HG03175 (cell line): ENCODE data around the gene CYP4F3.
"Not testable (repeated sequence)": the region's sequence is repeated elsewhere in the genome, so short reads cannot be mapped to it uniquely, and the experiment has no call there.

ENCODE experiments used
- ATAC-seq: cut with Tn5 transposase; IDR thresholded peaks from one replicate; pipeline ENCODE4 v1.9.1; 2021; ENCODE audit warnings: mild to moderate bottlenecking, moderate library complexity; ENCODE audit not compliant: unreplicated experiment

CYP4F3 gene

GRCh38 chr19:15629003-15629880, 11.5 kb upstream of the CYP4F3 start:
- no peak for ATAC-seq

GRCh38 chr19:15631817-15632216, 8.9 kb upstream of the CYP4F3 start:
- no peak for ATAC-seq

- ATAC-seq: no peak
These were observed 7.4 kb upstream of the CYP4F3 start for GRCh38 chr19:15633082-15633835.

DNA sequence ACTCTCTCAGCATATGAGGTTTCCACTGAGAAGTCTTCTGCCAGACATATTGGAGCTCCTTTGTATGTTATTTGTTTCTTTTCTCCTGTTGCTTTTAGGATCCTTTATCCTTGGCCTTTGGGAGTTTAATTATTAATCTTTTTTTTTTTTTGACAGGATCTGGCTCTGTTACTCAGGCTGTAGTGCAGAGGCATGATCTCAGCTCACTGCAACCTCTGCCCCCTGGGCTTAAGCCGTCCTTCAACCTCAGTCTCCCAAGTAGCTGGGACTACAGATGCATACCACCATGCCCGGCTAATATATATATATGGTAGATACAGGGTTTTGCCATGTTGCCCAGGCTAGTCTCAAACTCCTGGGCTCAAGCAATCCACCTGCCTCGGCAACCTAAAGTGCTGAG, 6.6 kb upstream of the CYP4F3 start:
- ATAC-seq: no peak

GRCh38 chr19:15635016-15635805, 5.5 kb upstream of the CYP4F3 start:
- no peak for ATAC-seq

DNA sequence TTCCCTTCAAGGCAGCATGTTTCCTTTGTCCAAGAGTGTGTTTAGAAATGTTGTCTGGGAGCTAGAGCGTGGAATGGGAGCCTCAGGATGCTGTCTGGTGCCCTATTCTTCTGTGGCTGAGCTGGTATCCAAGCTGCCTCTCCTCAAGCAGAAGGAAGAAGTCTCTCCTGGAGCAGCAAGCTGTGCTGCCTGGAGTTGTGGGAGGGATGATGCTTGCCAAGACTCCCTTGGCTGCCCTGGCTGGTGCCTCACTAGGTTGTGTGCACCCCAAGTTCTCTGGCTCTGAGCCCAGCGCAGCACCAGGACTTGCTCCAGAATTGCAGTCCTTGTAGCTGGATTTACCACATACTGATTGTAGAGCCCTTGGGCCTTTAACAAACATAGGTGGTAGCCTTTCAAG, 4.7 kb upstream of the CYP4F3 start:
- ATAC-seq: no peak

DNA sequence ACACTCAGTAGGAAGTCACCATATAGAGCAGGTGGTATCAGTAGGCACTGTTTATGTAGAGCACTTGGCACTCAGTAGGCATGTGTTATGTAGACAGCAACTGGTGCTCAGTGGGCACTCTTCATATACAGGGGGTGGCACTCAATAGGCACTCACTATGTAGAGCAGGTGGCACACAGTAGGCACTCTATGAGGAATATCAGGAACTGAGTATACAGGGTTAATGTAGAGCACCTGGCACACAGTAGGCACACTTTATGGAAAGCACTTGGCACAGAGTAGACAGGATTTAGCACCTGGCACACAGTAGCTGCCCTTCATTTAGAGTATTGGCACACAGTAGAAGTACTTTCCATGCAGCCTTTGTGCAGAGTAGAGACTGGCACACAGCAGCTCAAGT, 1.1 kb upstream of the CYP4F3 start:
- ATAC-seq: no peak

GRCh38 chr19:15640904-15641597, 354 bp downstream of the CYP4F3 start:
- no peak for ATAC-seq

GRCh38 chr19:15641901-15642491, 1.3 kb downstream of the CYP4F3 start:
- ATAC-seq: no peak

- no peak for ATAC-seq
These were observed 2.1 kb downstream of the CYP4F3 start for GRCh38 chr19:15642807-15643206.

- ATAC-seq: no peak
These were observed 2.7 kb downstream of the CYP4F3 start for GRCh38 chr19:15643387-15643786.

DNA sequence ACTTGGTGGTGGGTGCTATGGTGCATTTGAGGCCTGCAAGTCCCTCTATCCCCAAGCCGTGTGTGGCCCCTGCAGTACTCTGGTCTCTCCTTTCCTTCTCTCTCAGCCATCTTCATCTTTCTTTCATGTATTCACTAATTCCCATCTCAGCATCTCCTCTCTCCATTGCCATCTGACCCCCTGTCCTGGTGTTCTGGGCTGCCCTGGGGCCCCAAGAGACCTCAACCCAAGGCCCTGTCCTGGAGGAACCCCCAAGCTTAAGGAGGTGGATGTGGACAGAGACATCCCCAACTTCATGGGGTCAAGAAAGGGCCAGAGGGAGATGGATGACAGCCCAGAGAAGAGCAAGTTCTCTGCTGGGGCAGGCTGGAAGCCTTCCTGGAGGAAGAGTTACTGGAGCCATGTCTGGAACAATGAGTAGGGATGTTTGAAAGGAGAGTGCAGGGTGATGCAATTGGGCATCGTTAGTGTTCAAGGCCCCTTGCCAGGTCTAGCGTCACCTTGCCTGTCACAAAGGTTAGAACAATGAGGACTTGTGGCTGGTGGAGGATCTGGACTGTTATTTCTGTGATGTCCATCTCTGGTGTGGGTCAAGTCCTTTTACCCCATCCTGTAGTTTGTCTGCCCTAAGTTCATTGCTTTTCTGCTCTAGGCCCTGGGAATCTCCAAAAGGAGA, 3.5 kb downstream of the CYP4F3 start:
- no peak for ATAC-seq

DNA sequence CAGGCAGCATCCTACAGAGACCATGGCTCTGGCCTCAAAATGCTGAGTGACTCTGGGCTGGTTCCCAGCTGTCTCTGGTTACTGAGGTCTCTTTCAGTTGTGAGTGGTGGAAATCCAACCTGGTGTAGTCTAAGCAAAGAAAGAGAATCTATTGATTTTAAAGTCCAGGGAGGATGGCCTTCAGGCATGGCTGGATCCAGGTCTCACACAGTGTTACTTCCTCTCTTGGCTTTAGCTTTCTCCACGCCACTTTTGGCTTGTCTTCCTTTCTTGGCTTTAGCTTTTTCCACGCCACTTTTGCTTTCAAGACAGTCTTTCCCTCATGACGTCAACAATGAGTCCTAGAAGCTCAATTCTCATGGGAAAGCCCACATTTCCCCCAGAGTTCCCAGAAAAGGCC, 4.1 kb downstream of the CYP4F3 start:
- no peak for ATAC-seq

GRCh38 chr19:15649526-15649925, 8.8 kb downstream of the CYP4F3 start:
- no peak for ATAC-seq

- not testable (repeated sequence) for ATAC-seq
These were observed 9.4 kb downstream of the CYP4F3 start for GRCh38 chr19:15650123-15650522.

DNA sequence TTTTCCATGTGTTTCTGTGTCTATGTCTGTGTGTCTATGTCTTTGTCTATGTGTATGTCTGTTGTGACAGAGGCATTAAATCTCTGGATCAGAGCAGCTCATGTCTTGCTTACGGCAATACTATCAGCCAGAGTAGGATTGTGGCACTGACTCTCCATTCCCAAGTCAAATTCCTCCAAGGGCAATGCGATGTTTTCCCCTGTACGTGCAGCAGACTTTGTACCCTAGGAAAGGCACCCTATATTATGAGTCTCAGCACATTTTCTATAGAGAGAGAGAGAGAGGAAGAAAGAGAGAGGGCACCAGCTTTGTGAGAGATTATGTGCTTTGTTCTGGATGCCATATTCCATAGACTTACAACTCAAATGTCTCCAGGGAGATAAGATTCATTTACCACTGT, 11.1 kb downstream of the CYP4F3 start:
- no peak for ATAC-seq

DNA sequence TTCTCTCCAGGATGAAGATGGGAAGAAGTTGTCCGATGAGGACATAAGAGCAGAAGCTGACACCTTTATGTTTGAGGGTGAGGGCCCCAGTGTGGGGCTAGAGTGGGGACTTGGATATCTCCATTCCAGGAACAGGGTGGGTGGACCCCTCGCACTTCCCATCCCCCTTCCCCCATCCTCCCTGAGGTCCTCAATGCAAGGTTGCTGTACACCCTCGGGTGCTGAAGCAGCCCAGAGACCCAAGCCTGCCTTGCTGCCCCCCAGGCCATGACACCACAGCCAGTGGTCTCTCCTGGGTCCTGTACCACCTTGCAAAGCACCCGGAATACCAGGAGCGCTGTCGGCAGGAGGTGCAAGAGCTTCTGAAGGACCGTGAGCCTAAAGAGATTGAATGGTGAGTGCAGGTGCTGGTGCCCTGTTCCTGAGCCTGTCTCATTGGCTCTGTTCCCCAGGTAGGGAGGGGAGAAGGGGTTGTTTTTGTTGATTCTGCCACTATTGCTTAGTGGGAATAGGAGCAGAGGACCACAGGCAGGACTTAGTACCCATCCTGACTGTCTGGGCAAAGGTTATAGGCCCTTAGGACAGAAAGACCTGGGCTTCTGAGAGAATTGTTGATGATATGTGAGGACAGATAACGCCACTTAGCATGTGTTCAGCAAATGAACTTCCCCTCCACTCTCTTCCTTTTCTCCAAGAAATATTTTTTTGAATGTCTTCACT, 12.0 kb downstream of the CYP4F3 start:
- no peak for ATAC-seq

DNA sequence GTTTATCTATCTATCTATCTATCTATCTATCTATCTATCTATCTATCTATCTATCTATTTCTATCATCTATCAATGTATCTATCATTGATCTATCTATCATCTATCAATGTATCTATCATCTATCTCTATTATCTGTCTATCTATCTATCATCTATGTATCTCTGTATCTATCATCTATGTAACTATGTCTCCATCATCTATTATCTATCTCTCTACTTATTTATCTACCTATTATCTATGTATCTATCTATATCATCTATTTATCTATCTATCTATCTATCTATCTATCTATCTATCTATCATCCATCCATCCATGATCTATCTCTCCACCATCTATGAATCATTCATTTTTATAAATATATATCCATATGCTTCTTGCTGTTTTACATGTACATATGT, 15.8 kb downstream of the CYP4F3 start:
- ATAC-seq: no peak

DNA sequence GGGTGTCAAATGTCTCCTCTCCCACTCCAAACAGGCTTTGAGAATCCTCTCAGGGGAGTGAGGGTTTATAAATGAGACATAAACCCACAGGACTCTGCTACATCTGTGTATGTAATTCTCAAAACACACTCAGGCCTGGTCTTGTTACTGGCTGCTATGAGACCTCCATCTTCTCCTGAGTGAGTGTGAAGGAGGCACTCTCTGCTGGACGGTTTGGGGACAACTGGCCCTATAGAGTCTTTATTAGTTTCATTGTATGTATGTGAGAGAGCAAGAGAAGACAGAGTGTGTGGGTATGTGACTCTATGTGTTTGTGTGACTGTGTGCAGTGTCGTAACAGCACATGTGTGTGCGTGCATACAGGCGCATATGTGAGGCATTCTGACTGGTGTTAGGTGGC, 22.6 kb downstream of the CYP4F3 start:
- no peak for ATAC-seq
